Hindlimb muscle (tissue), 1 donor: ENCODE results near the gene PIP4K2A. TPM values are rescaled to one million over a fixed set of nuclear protein-coding genes. Genes with fewer than 3 reads are reported as not detected.

Source experiments
- DNase-seq: peaks from one replicate; pipeline ENCODE4 v3.0.0-alpha.2; 2013
- polyA plus RNA-seq: library from polyadenylated mRNA; unstranded; fragments of 120-200 nt; gene quantifications from one replicate; pipeline ENCODE4 v1.2.1, GENCODE V29; 2013; ENCODE audit not compliant: insufficient read length

Gene PIP4K2A
- polyA plus RNA-seq, 1 donor, result 19.9 TPM

- DNase-seq, result no peak
Observed at GRCh38 chr10:22634606-22635459, 79.5 kb downstream of the PIP4K2A start.

- DNase-seq, result no peak
Observed at GRCh38 chr10:22634093-22634492, 80.3 kb downstream of the PIP4K2A start.

GRCh38 chr10:22633528-22633927, 80.8 kb downstream of the PIP4K2A start:
- no peak for DNase-seq

- DNase-seq, result no peak
Observed at GRCh38 chr10:22633106-22633505, 81.3 kb downstream of the PIP4K2A start.

GRCh38 chr10:22631646-22632278, 82.6 kb downstream of the PIP4K2A start:
- DNase-seq, result no peak

- no peak for DNase-seq
Observed at GRCh38 chr10:22631185-22631584, 83.2 kb downstream of the PIP4K2A start.

- no peak for DNase-seq
Observed at GRCh38 chr10:22630234-22631174, 83.9 kb downstream of the PIP4K2A start.

GRCh38 chr10:22629852-22630233, 84.5 kb downstream of the PIP4K2A start:
- no peak for DNase-seq

- no peak for DNase-seq
Observed at GRCh38 chr10:22629126-22629525, 85.3 kb downstream of the PIP4K2A start.

GRCh38 chr10:22628309-22628708, 86.1 kb downstream of the PIP4K2A start:
- DNase-seq, result no peak

GRCh38 chr10:22626784-22627183, 87.6 kb downstream of the PIP4K2A start:
- no peak for DNase-seq

- DNase-seq, result no peak
Observed at GRCh38 chr10:22625516-22626290, 88.7 kb downstream of the PIP4K2A start.

GRCh38 chr10:22624287-22624738, 90.1 kb downstream of the PIP4K2A start:
- DNase-seq, result no peak

- DNase-seq, result no peak
Observed at GRCh38 chr10:22623633-22624253, 90.6 kb downstream of the PIP4K2A start.

- DNase-seq, result no peak
Observed at GRCh38 chr10:22622242-22622806, 92.1 kb downstream of the PIP4K2A start.

- DNase-seq, result no peak
Observed at GRCh38 chr10:22621726-22622125, 92.7 kb downstream of the PIP4K2A start.

GRCh38 chr10:22620929-22621328, 93.4 kb downstream of the PIP4K2A start:
- no peak for DNase-seq

- no peak for DNase-seq
Observed at GRCh38 chr10:22620140-22620857, 94.1 kb downstream of the PIP4K2A start.

GRCh38 chr10:22619101-22619500, 95.3 kb downstream of the PIP4K2A start:
- no peak for DNase-seq

- no peak for DNase-seq
Observed at GRCh38 chr10:22618078-22618785, 96.1 kb downstream of the PIP4K2A start.
